ENCODE results near the gene GTPBP8.

The GTPBP8 gene

GRCh38 chr3:113006359-113007056 lies 15.7 kb downstream of the GTPBP8 start:
- DNase-seq (no peak), ATAC-seq (replicated peaks) (no peak)
- peaks cover 25 to 48% of the 10 kb centered on the region in 2 donors for H3K4me1 Mint-ChIP-seq (ENCODE audit: low read depth in 2 of 2)
- H3K27me3 Mint-ChIP-seq = no peaks in the 10 kb centered on the region
- H3K4me3 Mint-ChIP-seq = no peak overlapping the region
- peaks cover 44% of the 10 kb centered on the region for H3K36me3 Mint-ChIP-seq (ENCODE audit: insufficient read depth)
- no peaks in the 10 kb centered on the region for H3K9me3 Mint-ChIP-seq
- H3K27ac Mint-ChIP-seq = peak overlapping the region; percentile 85 to 93

DNA sequence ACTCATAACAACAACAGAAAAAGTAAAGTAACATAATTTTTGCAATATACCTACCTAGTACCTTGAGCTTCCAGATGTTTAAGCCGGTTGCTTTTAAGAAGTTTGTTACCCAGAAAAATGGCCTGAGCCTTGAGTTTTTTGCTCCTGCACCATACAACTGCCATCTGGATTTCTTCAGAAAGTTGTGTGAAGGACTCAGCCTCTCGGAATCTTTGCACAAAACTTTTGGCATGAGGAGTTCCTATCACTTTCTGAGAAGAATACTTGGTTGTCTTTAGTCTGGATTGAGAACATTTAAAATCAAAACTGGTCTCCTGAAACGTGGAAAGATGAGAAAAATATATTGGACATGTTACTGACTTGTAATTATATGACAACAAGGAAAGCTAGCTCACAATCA lies 17.3 kb downstream of the GTPBP8 start:
- no peak for DNase-seq
- Mint-ChIP-seq H3K4me3 (no peak overlapping the region), H3K4me1 (ENCODE audit: low read depth in 2 of 2) (peaks cover 21 to 46% of the 10 kb centered on the region in 2 donors), H3K27me3 (no peaks in the 10 kb centered on the region), H3K36me3 (ENCODE audit: insufficient read depth) (peaks cover 56% of the 10 kb centered on the region), H3K27ac (peak overlapping the region in 1 of 2 donors; percentile 93), H3K9me3 (no peaks in the 10 kb centered on the region)
- ATAC-seq (replicated peaks) = no peak

DNA sequence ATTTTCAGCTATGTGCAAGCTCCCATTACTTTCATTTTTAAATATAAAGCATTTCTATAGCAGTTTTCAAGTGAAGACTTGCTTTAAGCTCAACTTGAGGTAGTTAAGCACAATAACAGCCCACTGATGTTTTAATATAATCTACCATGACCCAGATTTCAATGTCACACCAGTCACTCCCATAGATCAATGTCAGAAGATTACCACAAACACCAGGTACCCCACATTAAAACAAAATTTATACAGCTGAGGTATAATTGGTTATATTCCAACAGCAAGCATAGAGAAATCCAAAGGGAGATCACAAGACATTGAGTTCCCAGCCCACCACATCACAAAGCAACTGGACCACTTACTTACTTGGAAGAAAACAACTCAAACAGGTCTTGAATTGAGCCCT lies 22.8 kb downstream of the GTPBP8 start:
- Mint-ChIP-seq H3K36me3 (ENCODE audit: insufficient read depth) (peaks cover 68% of the 10 kb centered on the region), H3K27ac (peak overlapping the region in 1 of 2 donors; percentile 64)

GRCh38 chr3:113018536-113019181 lies 27.9 kb downstream of the GTPBP8 start:
- DNase-seq (peak in 1 of 3 experiments; percentile 1), ATAC-seq (replicated peaks) (no peak)
- H3K9me3 Mint-ChIP-seq = no peaks in the 10 kb centered on the region
- H3K27me3 Mint-ChIP-seq = no peaks in the 10 kb centered on the region
- H3K4me3 Mint-ChIP-seq = peak overlapping the region; percentile 83 to 88
- H3K27ac Mint-ChIP-seq = peak overlapping the region; percentile 96 to 97
- peaks cover 29 to 36% of the 10 kb centered on the region in 2 donors for H3K4me1 Mint-ChIP-seq (ENCODE audit: low read depth in 2 of 2)
- peaks cover 33% of the 10 kb centered on the region for H3K36me3 Mint-ChIP-seq (ENCODE audit: insufficient read depth)

More for the DNA sequence above, 22.8 kb downstream of the GTPBP8 start:
- Mint-ChIP-seq H3K4me1 (ENCODE audit: low read depth in 2 of 2) (peaks cover 20 to 33% of the 10 kb centered on the region in 2 donors), H3K4me3 (no peak overlapping the region), H3K27me3 (no peaks in the 10 kb centered on the region), H3K9me3 (no peaks in the 10 kb centered on the region)
- ATAC-seq (replicated peaks) (peak; percentile 67), DNase-seq (no peak)

DNA sequence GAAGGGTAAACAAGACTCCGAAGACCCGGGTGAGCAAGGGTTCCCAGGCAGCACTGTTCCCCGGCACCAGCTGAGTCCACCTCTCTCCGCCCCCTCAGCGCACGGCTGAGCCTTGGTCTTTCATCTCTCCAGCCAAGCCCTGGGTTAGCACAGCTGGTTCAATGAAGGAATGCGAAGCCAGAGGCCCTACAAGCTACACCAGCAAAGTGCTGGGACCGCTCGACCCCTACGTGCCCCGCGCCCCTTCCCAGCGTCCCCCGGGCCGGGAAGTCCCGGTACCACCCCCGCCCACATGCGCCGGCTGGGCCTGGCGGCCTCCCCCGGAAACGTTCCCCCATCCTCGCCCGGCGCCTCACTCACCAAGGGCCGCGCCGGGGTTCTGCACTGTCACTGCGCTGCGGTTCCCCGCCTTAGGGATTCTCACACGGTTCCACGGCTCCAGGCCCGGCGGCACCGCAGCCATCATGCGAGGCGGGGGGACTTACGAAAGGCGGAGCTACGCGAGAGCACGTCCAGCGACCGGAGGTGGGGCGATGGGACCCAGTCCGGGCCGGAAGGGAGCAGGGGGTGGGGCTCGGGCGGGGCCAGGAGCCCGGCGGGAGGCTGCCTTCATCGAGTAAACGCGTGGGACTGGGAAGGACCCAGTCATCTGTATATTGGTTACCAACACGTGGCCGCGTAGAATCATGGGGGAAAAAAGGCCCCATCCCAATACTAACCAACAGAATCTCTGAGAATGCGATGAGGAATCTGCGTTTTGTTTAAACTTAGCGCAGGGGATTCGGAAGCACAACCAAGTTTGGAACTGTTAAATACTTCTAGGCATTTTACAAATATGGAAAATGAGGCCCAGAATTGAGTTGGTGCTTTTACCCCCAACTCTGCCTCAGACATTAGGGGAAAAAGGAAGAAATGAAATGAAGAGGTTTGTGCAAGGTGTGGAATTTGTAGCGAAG lies 28.7 kb downstream of the GTPBP8 start:
- DNase-seq (peak; percentile 81 to 84 (median 82)), ATAC-seq (replicated peaks) (peak; percentile 90)
- H3K4me1 Mint-ChIP-seq (ENCODE audit: low read depth in 2 of 2) = peaks cover 28 to 35% of the 10 kb centered on the region in 2 donors
- H3K27ac Mint-ChIP-seq = peak overlapping the region; percentile 96 to 97
- peaks cover 26% of the 10 kb centered on the region for H3K36me3 Mint-ChIP-seq (ENCODE audit: insufficient read depth)
- H3K9me3 Mint-ChIP-seq = no peaks in the 10 kb centered on the region
- no peaks in the 10 kb centered on the region for H3K27me3 Mint-ChIP-seq
- peak overlapping the region; percentile 83 to 88 for H3K4me3 Mint-ChIP-seq

DNA sequence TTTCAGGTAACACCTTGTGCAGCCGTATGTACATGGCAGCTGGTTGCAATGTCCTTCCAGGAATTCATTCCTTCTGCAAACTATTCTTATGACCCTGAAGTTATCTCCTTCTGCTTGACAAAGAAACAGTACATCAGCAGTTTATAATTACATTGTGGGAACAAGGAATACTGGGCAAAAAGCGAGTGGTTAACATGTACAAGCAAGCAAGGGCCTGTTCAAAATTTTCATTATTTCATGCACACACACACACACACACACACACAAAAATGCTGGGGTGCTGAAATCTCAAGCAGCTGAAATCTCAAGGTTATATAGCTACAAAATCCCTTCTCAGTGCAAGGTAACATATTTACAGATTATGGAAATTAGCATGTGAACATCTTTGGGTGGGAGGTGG lies 30.7 kb downstream of the GTPBP8 start:
- ATAC-seq (replicated peaks) = no peak
- Mint-ChIP-seq H3K4me3 (no peak overlapping the region), H3K27ac (no peak overlapping the region), H3K4me1 (ENCODE audit: low read depth in 2 of 2) (peaks cover 25 to 32% of the 10 kb centered on the region in 2 donors), H3K9me3 (no peaks in the 10 kb centered on the region), H3K27me3 (no peaks in the 10 kb centered on the region), H3K36me3 (ENCODE audit: insufficient read depth) (peaks cover 13% of the 10 kb centered on the region)
- DNase-seq = no peak

- DNase-seq (no peak), ATAC-seq (replicated peaks) (no peak)
- H3K27me3 Mint-ChIP-seq = no peaks in the 10 kb centered on the region
- no peaks in the 10 kb centered on the region for H3K36me3 Mint-ChIP-seq (ENCODE audit: insufficient read depth)
- H3K4me3 Mint-ChIP-seq = no peak overlapping the region
- no peaks in the 10 kb centered on the region for H3K9me3 Mint-ChIP-seq
- no peaks in the 10 kb centered on the region for H3K4me1 Mint-ChIP-seq (ENCODE audit: low read depth in 2 of 2)
- no peak overlapping the region for H3K27ac Mint-ChIP-seq
Measured at GRCh38 chr3:113034011-113034410, 43.2 kb downstream of the GTPBP8 start.

- Mint-ChIP-seq H3K4me1 (ENCODE audit: low read depth in 2 of 2) (no peaks in the 10 kb centered on the region), H3K4me3 (no peak overlapping the region), H3K27ac (no peak overlapping the region), H3K36me3 (ENCODE audit: insufficient read depth) (no peaks in the 10 kb centered on the region), H3K27me3 (no peaks in the 10 kb centered on the region), H3K9me3 (no peaks in the 10 kb centered on the region)
- peak; percentile 71 for ATAC-seq (replicated peaks)
- peak; percentile 47 to 53 (median 49) for DNase-seq
Measured at GRCh38 chr3:113035387-113035982, 44.7 kb downstream of the GTPBP8 start.

- Mint-ChIP-seq H3K9me3 (no peaks in the 10 kb centered on the region), H3K4me1 (ENCODE audit: low read depth in 2 of 2) (no peaks in the 10 kb centered on the region), H3K4me3 (no peak overlapping the region), H3K27ac (no peak overlapping the region), H3K36me3 (ENCODE audit: insufficient read depth) (no peaks in the 10 kb centered on the region), H3K27me3 (no peaks in the 10 kb centered on the region)
- ATAC-seq (replicated peaks) (no peak), DNase-seq (no peak)
Measured at GRCh38 chr3:113038328-113038727, 47.5 kb downstream of the GTPBP8 start.

- ATAC-seq (replicated peaks) = no peak
- Mint-ChIP-seq H3K9me3 (no peaks in the 10 kb centered on the region), H3K27ac (no peak overlapping the region), H3K27me3 (no peaks in the 10 kb centered on the region), H3K36me3 (ENCODE audit: insufficient read depth) (no peaks in the 10 kb centered on the region), H3K4me3 (no peak overlapping the region), H3K4me1 (ENCODE audit: low read depth in 2 of 2) (no peaks in the 10 kb centered on the region)
- no peak for DNase-seq
Measured at GRCh38 chr3:113039546-113039945, 48.8 kb downstream of the GTPBP8 start.

DNA sequence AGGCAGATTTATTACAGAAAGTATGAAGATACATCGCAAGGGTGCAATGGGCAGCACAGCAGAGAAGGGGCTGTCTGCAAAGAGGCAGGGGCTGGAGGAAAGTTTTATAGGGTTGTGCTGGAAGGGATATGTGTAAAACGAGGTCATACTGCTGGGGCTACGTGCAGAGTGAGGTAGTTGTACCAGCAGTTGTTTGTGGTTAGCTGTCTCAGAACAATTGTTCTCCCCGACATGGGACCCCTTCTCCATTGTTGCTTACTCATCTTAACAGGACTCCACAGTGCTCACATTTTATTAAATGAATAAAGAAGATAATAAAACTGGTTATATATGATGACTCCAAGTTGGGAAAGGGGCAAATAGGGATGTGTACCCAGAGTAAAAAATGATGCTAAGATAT lies 49.4 kb downstream of the GTPBP8 start:
- H3K9me3 Mint-ChIP-seq = no peaks in the 10 kb centered on the region
- H3K27ac Mint-ChIP-seq = no peak overlapping the region
- ATAC-seq (replicated peaks) (no peak), DNase-seq (no peak)
- no peaks in the 10 kb centered on the region for H3K27me3 Mint-ChIP-seq
- no peak overlapping the region for H3K4me3 Mint-ChIP-seq
- H3K4me1 Mint-ChIP-seq (ENCODE audit: low read depth in 2 of 2) = peaks cover 0 to 4% of the 10 kb centered on the region in 2 donors
- no peaks in the 10 kb centered on the region for H3K36me3 Mint-ChIP-seq (ENCODE audit: insufficient read depth)

DNA sequence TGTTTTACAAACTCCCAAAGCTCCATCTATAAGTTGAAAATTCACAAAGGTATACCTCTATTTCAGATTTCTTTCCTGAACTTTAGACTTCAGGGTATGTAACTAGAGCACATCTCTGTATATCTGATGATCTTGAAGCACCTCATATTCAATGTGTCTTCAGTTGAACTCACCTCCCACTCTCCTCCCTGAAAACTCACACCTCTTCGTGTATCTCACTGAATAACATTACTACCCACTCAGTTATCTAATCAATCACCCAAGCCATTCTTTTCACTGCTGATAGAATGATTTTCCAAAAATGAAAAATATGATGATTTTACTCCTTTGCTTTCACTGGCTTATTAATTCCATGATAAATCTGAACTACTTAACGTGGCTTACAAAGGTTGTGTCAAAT lies 52.9 kb downstream of the GTPBP8 start:
- no peaks in the 10 kb centered on the region for H3K36me3 Mint-ChIP-seq (ENCODE audit: insufficient read depth)
- H3K4me1 Mint-ChIP-seq (ENCODE audit: low read depth in 2 of 2) = peaks cover 0 to 7% of the 10 kb centered on the region in 2 donors
- no peak for ATAC-seq (replicated peaks)
- no peak overlapping the region for H3K4me3 Mint-ChIP-seq
- no peaks in the 10 kb centered on the region for H3K9me3 Mint-ChIP-seq
- no peak overlapping the region for H3K27ac Mint-ChIP-seq
- no peaks in the 10 kb centered on the region for H3K27me3 Mint-ChIP-seq
- no peak for DNase-seq

Measured in effector memory CD8-positive, alpha-beta T cell (primary cell).